Measurements from ENCODE around the gene SUV39H1.

SUV39H1 gene

DNA sequence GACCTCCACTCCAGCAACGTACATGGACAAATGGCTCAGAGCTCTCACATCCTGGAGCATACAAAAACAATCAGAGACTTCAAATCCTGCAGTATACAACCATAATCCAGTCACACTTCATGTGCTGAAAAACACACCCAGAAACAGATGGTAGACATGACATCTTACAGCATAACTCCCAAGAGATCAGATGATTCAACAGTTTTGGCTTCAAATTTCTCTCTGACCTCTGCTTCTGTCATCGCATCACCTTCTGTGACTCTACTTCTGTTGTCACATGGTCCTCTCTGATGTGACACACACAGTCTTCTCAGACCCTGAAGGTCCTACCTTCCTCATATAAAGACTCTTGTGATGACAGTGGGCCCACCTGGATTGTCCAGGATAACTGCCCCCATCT, 18.5 kb downstream of the SUV39H1 start:
- DNase-seq (ENCODE audit: low spot score): no peak

GRCh38 chrX:48715876-48716502, 19.5 kb downstream of the SUV39H1 start:
- DNase-seq (ENCODE audit: low spot score): no peak

- no peak for DNase-seq (ENCODE audit: low spot score)
These were observed 23.4 kb downstream of the SUV39H1 start for GRCh38 chrX:48719958-48720357.

GRCh38 chrX:48720577-48721250, 24.2 kb downstream of the SUV39H1 start:
- no peak for DNase-seq (ENCODE audit: low spot score)

DNA sequence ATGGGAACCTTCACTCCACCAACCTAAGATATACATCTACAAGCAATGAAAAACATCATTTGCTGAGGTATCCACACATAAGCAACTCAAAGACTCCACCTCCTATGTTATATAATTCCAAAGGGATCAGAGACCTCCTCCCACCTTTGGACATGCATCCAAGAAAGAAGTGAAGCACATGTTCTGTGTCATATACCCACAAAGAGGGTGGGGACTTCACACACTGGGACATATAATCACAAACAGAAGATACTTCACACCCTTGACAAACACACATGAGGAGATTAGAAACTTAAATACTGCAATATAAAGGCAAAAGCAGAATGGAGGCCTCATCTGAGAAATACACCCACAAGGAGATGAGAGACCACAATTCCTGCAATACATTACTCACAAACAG, 25.4 kb downstream of the SUV39H1 start:
- no peak for DNase-seq (ENCODE audit: low spot score)

GRCh38 chrX:48726596-48726995, 30.1 kb downstream of the SUV39H1 start:
- DNase-seq (ENCODE audit: low spot score): no peak

GRCh38 chrX:48728653-48729052, 32.1 kb downstream of the SUV39H1 start:
- DNase-seq (ENCODE audit: low spot score): no peak

- DNase-seq (ENCODE audit: low spot score): no peak
These were observed 39.8 kb downstream of the SUV39H1 start for GRCh38 chrX:48736303-48736702.

DNA sequence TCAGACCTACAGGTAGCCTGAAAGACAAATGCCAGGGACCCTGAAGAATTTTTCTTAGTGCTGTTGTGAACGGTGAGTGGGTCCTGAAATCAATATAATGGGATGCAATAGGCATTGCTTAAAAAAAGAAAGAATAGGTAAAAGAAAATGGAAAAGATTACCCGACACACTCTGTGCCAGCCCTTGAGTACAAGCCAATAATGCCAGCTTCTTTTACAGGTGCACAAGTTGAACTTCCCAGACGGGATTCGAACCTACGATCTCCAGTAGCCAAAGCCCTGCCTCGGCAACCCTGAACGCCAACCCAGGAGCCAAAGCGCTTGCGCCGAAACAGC, 40.3 kb downstream of the SUV39H1 start:
- no peak for DNase-seq (ENCODE audit: low spot score)

DNA sequence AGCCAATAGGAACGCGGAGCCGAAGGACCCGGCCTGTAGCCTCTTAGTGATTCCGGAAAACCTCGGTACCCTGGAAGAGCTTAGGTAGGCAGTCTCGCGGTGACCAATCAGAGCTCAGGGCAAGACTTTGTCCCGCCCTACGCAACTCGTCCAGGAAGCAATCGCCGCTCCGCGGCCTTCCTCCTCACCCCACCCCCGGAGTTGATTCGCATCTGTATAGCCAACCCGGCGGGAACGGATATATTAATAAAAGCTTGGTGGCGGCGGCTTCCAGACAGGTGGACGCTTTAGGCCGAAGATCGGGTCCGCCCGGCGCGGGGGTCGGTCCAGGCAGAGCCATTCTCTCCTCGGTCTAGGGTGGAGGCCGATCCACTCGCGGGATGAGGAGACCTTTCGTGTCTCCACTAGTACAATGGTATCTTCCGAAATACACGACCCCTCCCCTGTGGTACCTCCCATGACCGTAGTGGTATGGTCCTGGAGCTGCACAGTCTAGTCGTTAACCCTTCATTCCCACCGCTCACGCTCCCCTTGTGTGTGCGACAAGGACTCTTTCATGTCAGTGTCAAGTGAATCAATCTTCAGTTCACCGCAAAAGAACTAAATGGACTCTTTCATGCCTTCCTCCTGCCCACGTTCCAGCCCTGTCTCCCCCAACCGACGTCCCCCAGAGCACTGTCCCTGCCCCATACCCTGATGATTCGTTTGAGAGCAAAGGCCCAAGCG, 40.8 kb downstream of the SUV39H1 start:
- DNase-seq (ENCODE audit: low spot score): peak; percentile 81

DNA sequence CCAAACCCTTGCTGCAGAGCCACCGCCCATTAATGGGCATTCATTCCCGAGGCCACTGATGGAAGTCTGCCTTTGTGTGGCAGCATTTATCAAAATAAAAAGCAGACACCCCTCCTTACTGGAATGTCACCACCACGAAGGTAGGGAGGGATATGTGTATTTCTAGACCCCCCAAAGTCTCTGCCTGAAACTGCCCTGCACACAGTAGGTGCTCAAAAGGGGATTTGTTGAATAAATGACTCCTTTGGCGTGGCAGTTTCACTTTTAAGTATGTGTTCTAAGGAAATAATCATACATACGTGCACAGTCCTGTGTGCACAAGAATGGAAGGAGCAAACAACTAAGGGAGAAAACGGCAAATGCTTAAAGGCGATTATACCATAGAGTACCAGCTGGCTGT, 41.4 kb downstream of the SUV39H1 start:
- no peak for DNase-seq (ENCODE audit: low spot score)

- no peak for DNase-seq (ENCODE audit: low spot score)
These were observed 45.3 kb downstream of the SUV39H1 start for GRCh38 chrX:48741834-48742233.

GRCh38 chrX:48745222-48745621, 48.7 kb downstream of the SUV39H1 start:
- no peak for DNase-seq (ENCODE audit: low spot score)

- no peak for DNase-seq (ENCODE audit: low spot score)
These were observed 51.0 kb downstream of the SUV39H1 start for GRCh38 chrX:48747415-48748016.

GRCh38 chrX:48749182-48749581, 52.6 kb downstream of the SUV39H1 start:
- DNase-seq (ENCODE audit: low spot score): no peak

GRCh38 chrX:48751343-48751742, 54.8 kb downstream of the SUV39H1 start:
- DNase-seq (ENCODE audit: low spot score): no peak

GRCh38 chrX:48752498-48752897, 56.0 kb downstream of the SUV39H1 start:
- DNase-seq (ENCODE audit: low spot score): no peak

DNA sequence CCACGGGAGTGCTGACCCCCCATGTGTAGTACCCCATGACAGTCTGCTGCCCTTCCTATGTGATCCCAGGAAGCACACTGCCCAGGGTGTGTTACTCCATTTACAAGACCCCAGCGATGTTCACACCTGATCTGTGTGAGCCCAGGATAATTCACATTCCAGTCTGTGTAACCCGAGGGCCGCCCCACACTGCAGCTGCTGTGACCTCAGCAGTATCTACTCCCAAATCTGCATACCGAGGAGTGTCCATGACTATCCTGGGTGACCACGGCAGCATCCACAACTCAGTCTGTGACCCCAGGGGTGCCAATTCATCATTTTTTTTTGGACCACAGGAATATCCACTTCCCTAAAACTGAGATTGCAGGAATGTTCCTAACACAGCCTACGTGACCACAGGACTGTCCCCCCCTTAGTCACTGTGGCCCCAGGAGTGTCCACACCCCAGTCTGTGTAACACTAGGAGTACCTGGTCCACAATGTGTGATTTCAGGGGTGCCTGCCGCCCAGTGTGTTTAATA, 57.2 kb downstream of the SUV39H1 start:
- no peak for DNase-seq (ENCODE audit: low spot score)

DNA sequence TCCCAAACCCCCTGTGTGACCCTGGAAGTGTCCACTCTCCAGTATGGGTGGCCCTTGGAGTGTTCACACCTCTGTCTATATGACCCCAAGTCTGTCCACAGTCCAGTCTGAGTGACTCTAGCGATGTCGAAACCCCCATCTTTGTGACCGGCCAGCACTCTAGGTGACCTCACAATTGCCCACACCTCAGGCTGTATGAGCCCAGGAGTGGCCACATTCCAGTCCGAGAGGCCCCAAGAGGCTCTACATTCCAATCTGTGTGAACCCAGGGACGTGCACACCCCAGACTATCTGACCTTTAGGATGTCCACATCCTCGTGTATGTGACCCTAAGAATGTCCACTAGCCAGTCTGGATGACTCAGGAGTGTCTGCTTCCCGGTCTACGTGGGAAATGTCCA, 57.7 kb downstream of the SUV39H1 start:
- no peak for DNase-seq (ENCODE audit: low spot score)

Data from kidney capillary endothelial cell (primary cell).